G401.6 (cell line): ENCODE results near the gene PHLDA3.
A peak's percentile ranks its signal among the peaks of the same experiment; 100 is the strongest.
"Not testable (repeated sequence)": the region's sequence is repeated elsewhere in the genome, so short reads cannot be mapped to it uniquely, and the experiment has no call there.

ENCODE experiments used
- FAIRE-seq: peaks from 2 replicates; lab custom pipeline; 2012; peaks lifted over from hg19 to GRCh38; lab: Jason Lieb, UNC

Gene PHLDA3

GRCh38 chr1:201486187-201486586 is 17.2 kb upstream of the PHLDA3 start:
- no peak for FAIRE-seq

DNA sequence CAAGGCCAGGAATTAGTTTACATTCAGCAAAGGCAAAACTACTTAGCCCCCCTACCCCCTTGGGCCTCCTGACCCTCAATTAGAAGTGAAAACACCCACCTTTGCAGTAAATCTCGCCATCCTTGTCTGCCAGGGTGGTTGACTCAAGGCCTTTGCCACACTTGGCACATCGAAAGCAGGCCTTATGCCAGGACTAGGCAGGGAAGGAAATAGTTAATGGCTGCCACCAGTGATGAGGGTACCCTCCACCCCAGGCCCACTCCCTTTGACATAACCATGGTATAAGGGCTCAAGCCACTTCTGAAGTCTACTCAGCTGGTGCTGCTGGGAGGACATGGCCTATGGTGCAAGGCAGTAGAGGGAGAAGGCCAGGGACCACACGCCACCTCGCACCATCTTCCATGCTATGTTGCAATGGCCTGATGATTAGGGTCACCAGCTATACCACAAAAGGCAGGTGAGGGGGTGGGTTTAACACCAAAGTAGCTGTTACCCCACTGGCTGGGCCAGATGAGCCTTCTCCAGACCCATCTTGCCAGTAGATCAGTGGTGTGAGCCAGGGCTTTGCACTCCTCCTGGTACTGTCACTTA is 16.3 kb upstream of the PHLDA3 start:
- FAIRE-seq: no peak

DNA sequence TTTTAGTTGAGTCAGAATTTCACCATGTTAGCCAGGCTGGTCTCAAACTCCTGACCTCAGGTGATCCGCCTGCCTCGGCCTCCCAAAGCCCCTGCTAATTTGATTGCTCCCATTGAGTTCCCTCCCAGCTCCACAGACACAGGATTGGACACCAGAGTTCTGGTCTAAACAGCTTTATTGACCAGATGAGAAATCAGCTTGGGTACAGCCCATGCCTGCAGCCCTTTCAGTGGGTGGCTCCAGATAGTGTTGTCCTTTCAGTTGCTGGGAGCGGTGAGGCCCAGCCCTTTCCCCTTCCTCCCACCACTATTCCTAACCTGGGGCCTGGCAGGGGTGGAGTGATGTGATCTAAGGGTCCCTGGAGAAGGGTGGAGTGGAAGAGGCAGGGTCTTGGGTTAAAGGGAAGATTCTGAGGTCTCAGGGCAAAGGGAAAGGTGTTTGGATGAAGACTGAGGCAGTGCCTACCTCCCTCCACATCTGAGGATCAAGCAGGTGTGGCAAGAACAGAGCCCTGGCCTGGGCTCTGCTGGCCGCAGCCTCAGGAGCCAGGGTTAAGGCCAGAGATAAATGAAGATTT is 14.5 kb upstream of the PHLDA3 start:
- no peak for FAIRE-seq

DNA sequence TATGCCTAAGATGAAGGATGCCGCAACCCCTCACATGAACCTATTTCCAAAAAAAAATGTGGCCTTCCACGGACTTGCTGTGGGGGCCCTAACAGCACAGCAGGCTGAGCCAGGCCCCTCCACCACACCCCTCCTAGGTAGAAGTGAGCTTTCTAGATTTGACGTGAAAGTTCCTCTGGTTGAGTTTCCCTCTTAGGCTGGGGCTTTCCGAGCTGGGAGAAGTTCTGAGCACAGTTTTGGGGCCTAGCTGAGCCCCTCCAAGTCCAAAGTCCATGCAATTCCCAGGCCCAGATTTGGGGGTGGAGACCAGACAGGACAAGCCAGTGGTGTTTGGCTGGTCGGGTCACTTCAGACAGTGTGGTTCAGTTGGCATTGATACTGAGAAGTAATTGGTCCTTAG is 13.8 kb upstream of the PHLDA3 start:
- FAIRE-seq: no peak

DNA sequence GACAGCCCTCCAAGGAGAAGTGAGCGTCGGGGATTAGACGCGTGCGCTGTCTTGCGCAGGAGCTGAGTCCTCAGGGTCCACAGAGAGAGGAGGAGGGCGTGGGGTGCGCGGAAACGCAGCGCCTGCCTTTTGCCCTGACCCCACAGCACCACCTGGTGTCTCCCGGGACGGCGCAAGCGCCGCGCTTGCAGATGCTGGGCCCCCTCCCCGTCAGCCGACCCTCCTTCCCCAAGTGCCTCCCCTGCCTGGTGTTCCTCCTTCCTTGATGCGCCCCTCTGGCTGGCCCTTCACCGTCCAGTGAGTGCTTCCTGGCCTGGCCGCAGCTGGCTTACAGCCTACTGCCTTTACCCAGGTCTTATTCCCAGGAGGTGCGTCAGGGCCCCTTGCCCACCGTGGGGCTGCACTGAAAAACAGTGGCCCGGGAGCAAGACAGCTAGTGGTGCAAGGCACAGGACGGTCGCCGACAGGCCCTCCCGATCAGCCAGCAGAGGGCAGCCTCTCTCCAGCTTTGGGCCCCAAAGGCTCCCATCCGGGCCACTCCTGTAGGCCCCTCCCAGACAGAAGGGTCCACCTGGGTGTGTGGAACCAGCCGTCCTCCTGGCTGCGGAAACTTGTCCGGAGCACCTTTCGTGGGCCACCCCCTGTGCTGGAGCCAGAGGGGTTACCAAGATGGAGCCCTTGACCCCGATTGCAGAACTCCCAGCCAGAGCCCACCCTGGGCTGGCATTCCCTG is 12.9 kb upstream of the PHLDA3 start:
- FAIRE-seq: peak; percentile 15

- FAIRE-seq: no peak
These were observed 12.0 kb upstream of the PHLDA3 start for GRCh38 chr1:201481004-201481380.

DNA sequence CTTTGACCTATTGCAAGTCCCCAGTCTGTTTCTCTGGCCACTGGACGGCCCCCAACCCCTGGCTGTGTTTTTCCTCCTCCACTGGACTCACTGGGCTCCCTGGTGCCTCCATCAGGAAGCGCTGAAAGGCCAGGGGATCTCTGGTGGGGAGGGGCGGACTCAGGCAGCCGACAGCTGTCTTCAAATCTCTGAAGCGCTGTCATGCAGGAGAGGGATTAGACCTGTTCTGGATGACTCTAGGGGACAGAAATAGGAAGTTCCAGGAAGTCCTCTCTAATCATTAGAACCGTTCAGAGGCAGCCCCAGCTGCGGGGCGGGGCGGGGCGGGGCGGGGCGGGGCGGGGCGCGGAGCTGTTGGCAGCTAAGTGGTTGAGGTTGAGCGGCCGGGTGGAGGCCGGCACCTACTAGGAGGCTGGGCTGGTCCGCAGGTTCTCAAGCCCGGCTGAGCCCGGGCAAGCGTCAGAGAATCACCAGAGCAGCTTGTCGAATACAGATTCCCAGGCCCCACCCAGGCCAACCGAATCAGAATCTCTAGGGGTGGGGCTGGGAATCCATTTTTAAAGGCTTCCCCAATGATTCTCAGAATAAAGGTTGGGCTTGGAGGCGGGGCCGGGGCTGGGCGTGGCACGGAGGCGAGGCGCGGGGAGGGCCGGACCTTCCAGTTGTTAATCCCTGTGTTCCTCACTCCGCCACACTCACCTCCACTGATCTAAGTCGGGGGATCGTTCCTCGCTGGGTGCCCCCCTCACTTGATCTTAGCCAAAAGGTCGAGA is 11.4 kb upstream of the PHLDA3 start:
- peak; percentile 78 for FAIRE-seq

DNA sequence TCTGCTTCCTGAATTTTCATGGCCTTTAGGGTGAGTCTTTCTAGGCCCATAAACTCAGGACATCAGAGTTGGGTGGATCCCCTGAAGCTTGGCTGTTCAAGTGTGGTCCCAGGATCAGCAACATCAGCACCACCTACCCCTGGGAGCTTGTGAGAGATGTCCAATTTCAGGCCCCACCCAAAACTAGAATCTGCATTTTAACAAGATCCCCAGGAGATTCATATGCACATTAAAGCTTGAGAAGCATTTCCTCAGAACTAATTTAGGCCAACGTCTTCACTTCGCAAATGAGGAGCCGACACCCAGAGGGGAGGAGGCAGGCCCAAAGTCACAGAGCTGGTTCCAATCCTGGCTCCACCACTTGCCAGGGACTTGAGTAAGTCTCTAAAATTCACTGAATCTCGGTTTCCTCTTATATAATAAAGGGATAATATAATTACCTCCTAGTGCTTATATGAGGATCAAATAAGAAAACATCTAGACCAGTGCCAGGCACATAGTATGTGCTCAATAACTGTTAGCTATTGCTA is 10.3 kb upstream of the PHLDA3 start:
- FAIRE-seq: no peak

DNA sequence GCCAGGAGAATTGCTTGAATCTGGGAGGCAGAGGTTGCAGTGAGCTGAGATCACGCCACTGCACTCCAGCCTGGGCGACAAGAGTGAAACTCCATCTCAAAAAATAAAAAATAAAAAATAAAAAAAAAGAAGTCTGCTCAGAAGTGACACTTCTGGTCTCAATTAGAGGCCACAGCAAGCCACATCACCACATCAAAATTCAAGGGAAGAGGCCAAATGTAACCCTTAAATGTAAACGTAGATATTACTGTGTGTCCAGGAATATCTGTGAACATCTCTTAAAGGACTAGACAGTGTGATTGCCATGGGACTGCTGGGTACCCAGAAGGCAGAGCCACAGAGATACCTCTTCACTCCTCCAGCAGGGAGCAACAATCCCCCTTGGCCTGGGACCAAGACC is 9.7 kb upstream of the PHLDA3 start:
- not testable (repeated sequence) for FAIRE-seq

DNA sequence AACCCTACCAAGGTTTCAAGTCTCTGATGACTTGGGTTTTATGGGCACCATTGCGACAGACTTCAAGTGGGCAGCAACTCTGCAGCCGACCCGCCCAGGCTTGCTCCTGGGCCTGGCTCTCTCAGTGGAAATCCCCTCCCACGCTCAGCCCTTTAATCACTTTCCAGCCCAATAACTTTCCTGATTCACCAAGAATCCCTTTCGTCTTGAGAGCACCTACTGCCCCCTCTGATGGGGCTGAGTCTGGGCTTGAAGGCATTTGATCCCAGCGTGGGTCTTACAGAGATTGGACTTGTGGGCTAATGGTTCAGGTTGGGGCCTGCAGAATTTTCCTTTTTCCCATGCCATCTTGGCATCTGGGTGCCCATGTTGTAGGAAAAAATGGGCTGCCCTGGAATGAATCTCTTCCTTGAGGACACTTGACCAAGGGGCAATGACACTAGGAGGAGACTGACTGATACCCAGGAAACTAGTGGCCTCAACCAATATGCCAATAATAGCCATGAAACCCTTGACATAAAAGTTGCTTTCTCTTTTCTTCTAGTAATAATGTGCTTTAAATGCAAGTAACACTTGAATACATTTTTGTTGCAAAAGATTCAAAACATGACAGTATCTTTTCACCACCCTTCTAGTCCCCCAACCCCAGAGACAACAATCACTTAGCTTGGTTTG is 7.8 kb upstream of the PHLDA3 start:
- FAIRE-seq: no peak

DNA sequence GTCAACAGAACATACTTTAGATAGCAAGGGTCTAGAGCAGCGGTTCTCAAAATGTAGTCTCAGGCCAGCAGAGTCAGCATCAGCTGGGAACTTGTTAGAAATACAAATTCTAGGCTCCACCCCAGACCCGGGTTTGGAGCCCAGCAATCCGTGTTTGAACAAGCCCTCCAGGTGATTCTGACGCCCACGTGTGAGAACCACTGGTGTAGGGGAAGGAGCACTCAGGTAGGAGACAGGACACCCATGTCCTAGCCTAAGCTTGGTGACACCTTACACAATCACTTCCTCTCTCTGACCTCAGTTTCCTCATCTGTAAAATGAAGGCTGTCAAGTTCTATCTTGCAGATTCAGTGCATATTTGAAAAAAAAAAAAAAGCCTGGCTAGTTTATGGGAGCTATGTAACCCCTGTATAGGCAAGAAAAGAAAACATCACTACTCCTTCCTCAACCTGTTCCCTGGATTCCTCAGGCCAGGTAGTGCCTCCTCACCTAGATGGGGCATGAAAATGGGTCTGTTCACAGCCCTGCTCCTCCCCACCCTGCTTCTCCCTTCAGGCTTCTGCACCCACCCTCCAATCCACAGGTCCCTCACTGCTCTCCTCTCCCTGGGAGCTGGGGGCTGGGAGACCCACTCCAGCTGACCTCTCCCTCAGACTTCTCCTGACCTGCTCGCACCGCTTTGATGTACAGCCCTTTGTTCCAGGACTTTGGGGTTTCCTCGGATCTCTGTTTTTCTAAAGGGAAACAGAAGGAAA is 7.1 kb upstream of the PHLDA3 start:
- FAIRE-seq: no peak

- no peak for FAIRE-seq
These were observed 6.1 kb upstream of the PHLDA3 start for GRCh38 chr1:201475130-201475529.

- FAIRE-seq: no peak
These were observed 4.3 kb upstream of the PHLDA3 start for GRCh38 chr1:201473296-201473695.

GRCh38 chr1:201472321-201472720 is 3.3 kb upstream of the PHLDA3 start:
- not testable (repeated sequence) for FAIRE-seq

DNA sequence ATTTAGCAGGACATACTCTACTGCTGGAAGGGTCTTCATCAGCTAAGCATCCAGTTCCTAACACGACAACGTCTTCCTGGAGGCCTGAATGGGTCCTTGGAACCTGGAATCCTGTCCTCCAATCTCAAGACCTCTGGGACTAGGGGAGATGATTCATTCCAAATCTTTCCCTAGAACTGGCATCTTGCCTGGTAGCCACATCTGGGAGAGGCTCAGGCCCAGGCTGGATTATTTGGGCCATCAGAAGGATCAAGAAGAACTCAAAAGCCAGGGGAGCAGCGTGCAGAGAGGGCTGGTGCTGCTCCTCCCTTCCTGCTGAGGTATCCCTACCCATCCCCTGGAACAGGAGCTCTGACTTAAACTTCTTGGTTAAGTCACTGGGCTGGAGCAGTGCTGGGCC is 2.8 kb upstream of the PHLDA3 start:
- no peak for FAIRE-seq

- no peak for FAIRE-seq
These were observed 1.6 kb upstream of the PHLDA3 start for GRCh38 chr1:201470581-201470980.

- no peak for FAIRE-seq
These were observed 672 bp upstream of the PHLDA3 start for GRCh38 chr1:201469645-201470074.

- FAIRE-seq: no peak
These were observed 516 bp downstream of the PHLDA3 start for GRCh38 chr1:201468501-201468843.

DNA sequence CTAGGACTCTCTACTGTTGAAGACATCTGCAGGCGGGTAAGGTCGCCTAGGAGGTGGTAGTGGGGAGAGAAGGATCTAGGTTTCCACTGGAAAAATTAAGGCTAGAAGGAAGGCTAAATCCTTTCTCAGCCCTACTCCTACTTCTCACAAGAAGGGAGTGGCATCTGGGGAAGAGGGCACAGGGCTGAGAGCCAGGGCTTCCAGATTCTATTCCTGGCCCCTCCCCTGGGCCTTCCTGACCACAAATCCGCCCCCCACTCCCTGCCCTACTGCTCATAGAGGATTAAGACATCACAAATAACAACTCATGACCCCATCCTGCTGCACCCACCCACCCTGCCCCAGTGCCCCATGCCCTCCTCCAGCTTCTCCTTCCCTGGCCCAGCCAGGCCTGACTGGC is 2.5 kb downstream of the PHLDA3 start:
- FAIRE-seq: no peak

GRCh38 chr1:201465698-201466290 is 3.2 kb downstream of the PHLDA3 start:
- no peak for FAIRE-seq

GRCh38 chr1:201463071-201463552 is 5.9 kb downstream of the PHLDA3 start:
- FAIRE-seq: no peak
